K562 (cell line): ENCODE data around the gene SFXN3. TPM values are rescaled to one million over a fixed set of nuclear protein-coding genes. Genes with fewer than 3 reads are reported as not detected.

Experiments
- ATAC-seq: fragments of 200-7000 bp; cut with Tn5 transposase; 3 replicates; pipeline ENCODE4 v1.9.1; 2020; ENCODE audit warnings: moderate library complexity
- BruUV-seq: library from RNA; stranded (reverse); fragments of 400-500 nt; replicated peaks from 2 replicates; lab custom pipeline; 2021; lab: Mats Ljungman, UMichigan
- CTCF ChIA-PET: fragments of 300-600 bp; formaldehyde crosslinking; extraction: SDS; loops from one replicate; lab custom pipeline; 2021; ENCODE audit warnings: low intra/inter-chr PET ratio; lab: Yijun Ruan, JAX
- POLR2A ChIA-PET: fragments of 300-600, 350-650 bp; sonication (Branson Sonifier 250); formaldehyde crosslinking; extraction: SDS; loops from one replicate; lab custom pipeline; 2021; ENCODE audit warnings: antibody characterized with exemption, inconsistent platforms; lab: Yijun Ruan, JAX
- DNase-seq, 4 experiments: peaks; one replicate each; pipeline versions ENCODE4 v3.0.0 to v3.0.0-alpha.2; 2011 to 2018; ENCODE audit warnings: low spot score in 3 of 4, mixed read lengths in 3 of 4; ENCODE audit errors: extremely low read depth in 1 of 4
- FAIRE-seq: peaks from 2 replicates; lab custom pipeline; 2011; peaks lifted over from hg19 to GRCh38; lab: Jason Lieb, UNC
- H2AFZ ChIP-seq: 2 replicates; pipeline ENCODE4 v1.6.0; 2011; ENCODE audit warnings: low read depth, low read length, control low read depth, inconsistent platforms
- H3K27ac ChIP-seq: fragments of 200-600 bp; 3 replicates; pipeline ENCODE4 v1.8.0; 2011; ENCODE audit warnings: low read depth, mild to moderate bottlenecking, control low read depth, inconsistent platforms, low read length, moderate library complexity, mixed read lengths; ENCODE audit errors: extremely low read depth
- H3K27me3 ChIP-seq, 2 experiments: fragments of 300-600 bp in 1 of 2; 2 replicates in 1 of 2; 3 replicates in 1 of 2; pipeline versions ENCODE4 v1.6.0 to v1.8.0; 2011; ENCODE audit warnings: inconsistent platforms in 2 of 2, low read length in 2 of 2, mild to moderate bottlenecking in 1 of 2, mixed read lengths in 1 of 2, moderate library complexity in 1 of 2; ENCODE audit not compliant: control insufficient read depth in 2 of 2, insufficient read depth in 2 of 2
- H3K36me3 ChIP-seq: fragments of 300-600 bp; 3 replicates; pipeline ENCODE4 v1.8.0; 2011; ENCODE audit warnings: mild to moderate bottlenecking, low read length, inconsistent platforms; ENCODE audit not compliant: control insufficient read depth, insufficient read depth
- H3K4me1 ChIP-seq, 2 experiments: fragments of 200-600 bp in 1 of 2; replicated peaks in 1 of 2; 2 replicates in 1 of 2; 3 replicates in 1 of 2; pipeline versions ENCODE4 v1.5.1 to v1.8.0; 2011; ENCODE audit warnings: inconsistent platforms in 2 of 2, low read length in 2 of 2, mild to moderate bottlenecking in 1 of 2, mixed read lengths in 1 of 2, moderate library complexity in 1 of 2; ENCODE audit not compliant: control insufficient read depth in 2 of 2, insufficient read depth in 2 of 2
- H3K4me2 ChIP-seq: 2 replicates; pipeline ENCODE4 v1.6.1; 2011; ENCODE audit warnings: low read length, control low read depth, inconsistent platforms, mixed read lengths; ENCODE audit not compliant: insufficient read depth
- H3K4me3 ChIP-seq: fragments of 200-600 bp; sonication (generic), shearing (Covaris generic); 2 replicates; pipeline ENCODE4 v1.5.1; 2016; ENCODE audit warnings: control low read depth, inconsistent platforms
- H3K79me2 ChIP-seq: fragments of 200-600 bp; 3 replicates; pipeline ENCODE4 v1.8.0; 2011; ENCODE audit warnings: low read length, inconsistent platforms; ENCODE audit not compliant: control insufficient read depth, insufficient read depth
- H3K9ac ChIP-seq, 2 experiments: 2 replicates each; pipeline versions ENCODE4 v1.6.0 to v1.6.1; 2011; ENCODE audit warnings: low read depth in 2 of 2, low read length in 2 of 2, control low read depth in 1 of 2, inconsistent platforms in 1 of 2, mild to moderate bottlenecking in 1 of 2, mixed read lengths in 1 of 2; ENCODE audit not compliant: insufficient read depth in 1 of 2
- H3K9me1 ChIP-seq: one replicate; pipeline ENCODE4 v1.6.0; 2011; ENCODE audit warnings: inconsistent platforms, mild to moderate bottlenecking, low read length, moderate library complexity; ENCODE audit not compliant: control insufficient read depth, insufficient read depth
- H3K9me3 ChIP-seq: replicated peaks from 2 replicates; pipeline ENCODE4 v1.5.1; 2011; ENCODE audit warnings: low read depth, low read length, inconsistent platforms; ENCODE audit not compliant: control insufficient read depth, insufficient read depth
- H4K20me1 ChIP-seq: replicated peaks from 2 replicates; pipeline ENCODE4 v1.6.1; 2011; ENCODE audit warnings: low read length, inconsistent platforms, mixed read lengths; ENCODE audit not compliant: control insufficient read depth, insufficient read depth
- ADNP ChIP-seq: fragments of 200-800 bp; sonication (Bioruptor generic); IDR thresholded peaks from 2 replicates; pipeline ENCODE4 v1.6.1; 2016; ENCODE audit warnings: missing genetic modification characterization, missing compliant biosample characterization
- SETDB1 ChIP-seq: IDR thresholded peaks from one replicate; pipeline ENCODE4 v1.6.1; 2012; ENCODE audit warnings: low read length, control low read depth, inconsistent platforms
- ZNF263 ChIP-seq: sonication (generic); formaldehyde crosslinking; IDR thresholded peaks from 2 replicates; pipeline ENCODE4 v1.8.0; 2022; ENCODE audit warnings: mild to moderate bottlenecking, missing genetic modification reagents, borderline replicate concordance
- ZNF551 ChIP-seq: fragments of 250-450 bp; sonication (Bioruptor Pico); IDR thresholded peaks from 2 replicates; pipeline ENCODE4 v1.5.0; 2021; ENCODE audit warnings: mild to moderate bottlenecking, moderate library complexity
- WGBS: fragments of 100-300 bp; shearing (Covaris generic); methylation state at CpG from one replicate; pipeline ENCODE4 v1.1.6; 2016; ENCODE audit warnings: low coverage, mixed read lengths; ENCODE audit not compliant: insufficient coverage; ENCODE audit errors: missing lambda C conversion rate; 5-methylcytosine and 5-hydroxymethylcytosine counted together
- in situ Hi-C: fragments of 300-500 bp; cut with MboI; formaldehyde crosslinking; loops from 4 replicates; pipeline ENCODE4 v1.15.0; 2018; ENCODE audit warnings: inconsistent platforms, mixed read lengths
- intact Hi-C: fragments of 100-400 bp; cut with micrococcal nuclease; formaldehyde crosslinking; loops from 2 replicates; pipeline ENCODE4 v1.14.2; 2022
- polyA plus RNA-seq, 8 experiments: library from polyadenylated mRNA; depleted of rRNA in 4 of 8; stranded (reverse) in 5 of 8; unstranded in 3 of 8; fragments of >200 nt; fragmentation: Nextera tagmentation in 2 of 8; fragmentation: Illumina TruSeq in 1 of 8; extraction: Ambion mirVana in 2 of 8; extraction: Trizol in 1 of 8; gene quantifications; 2 replicates each; pipeline versions ENCODE4 v1.2.1 to v1.2.3, GENCODE V29; 2011 to 2014; ENCODE audit warnings: inconsistent platforms in 1 of 8, missing spikeins in 1 of 8
- total RNA-seq, 7 experiments: library from RNA; depleted of rRNA in 6 of 7; stranded (reverse); fragments of >200 nt in 6 of 7; fragmentation: Illumina TruSeq in 2 of 7; extraction: Trizol in 2 of 7; gene quantifications; 2 replicates each; pipeline versions ENCODE4 v1.2.1 to v1.2.3, GENCODE V29; 2011 to 2021; ENCODE audit warnings: low replicate concordance in 1 of 7
- TF ChIP-seq, protein P1 (sequence below): fragments of 250-450 bp; sonication (Bioruptor Pico); IDR thresholded peaks from 2 replicates; pipeline ENCODE4 v1.8.0; 2021; ENCODE audit warnings: moderate library complexity, mild to moderate bottlenecking, inconsistent platforms
- TF ChIP-seq, protein P2 (sequence below): fragments of 250-450 bp; sonication (Bioruptor Pico); IDR thresholded peaks from 2 replicates; pipeline ENCODE4 v1.4.0; 2020; ENCODE audit warnings: borderline replicate concordance
- TF ChIP-seq, protein P3 (sequence below): sonication (generic); formaldehyde crosslinking; IDR thresholded peaks from 2 replicates; pipeline ENCODE4 v1.8.1; 2023; ENCODE audit warnings: missing genetic modification reagents, mild to moderate bottlenecking, borderline replicate concordance

The SFXN3 gene
- total and polyA plus RNA-seq, 9 of the 15 experiments (the other 6 are each of a cell fraction or from before 2014, with no cell fraction given), result 0.24 to 4.6 (median 0.86) TPM

GRCh38 chr10:101019440-101019703 is 11.7 kb upstream of the SFXN3 start:
- BruUV-seq, result no TSS peak
- DNase-seq, result no peak
- POLR2A ChIA-PET, result interaction anchor here (0.7 to 1.0 kb wide), 2 partner anchors 11 to 150 kb away, joined by 3 to 6 read pairs; partner anchors contain the start of genes PDZD7 and SFXN3
- Histone ChIP-seq H3K4me2 (no peak overlapping the region; the same call in 1 of the 2 replicates), H3K79me2 (no peaks in the 10 kb centered on the region), H3K9ac (peak overlapping the region in 1 of 2 experiments; percentile 82; a peak in 1 of 4 replicates), H3K27ac (no peak overlapping the region)
- 22% methylated on average over 2 of the region's 2 CpGs for WGBS
- in situ Hi-C loops, result loop anchor here (10.0 kb wide), 1 partner anchor 465 kb away; no protein-coding TSS in a partner anchor
- TF ChIP-seq, protein P1, sequence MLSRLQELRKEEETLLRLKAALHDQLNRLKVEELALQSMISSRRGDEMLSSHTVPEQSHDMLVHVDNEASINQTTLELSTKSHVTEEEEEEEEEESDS (CRISPR knock-in tag), result no peak
- no peak for TF ChIP-seq ZNF551 (CRISPR knock-in tag)
- TF ChIP-seq, protein P2, sequence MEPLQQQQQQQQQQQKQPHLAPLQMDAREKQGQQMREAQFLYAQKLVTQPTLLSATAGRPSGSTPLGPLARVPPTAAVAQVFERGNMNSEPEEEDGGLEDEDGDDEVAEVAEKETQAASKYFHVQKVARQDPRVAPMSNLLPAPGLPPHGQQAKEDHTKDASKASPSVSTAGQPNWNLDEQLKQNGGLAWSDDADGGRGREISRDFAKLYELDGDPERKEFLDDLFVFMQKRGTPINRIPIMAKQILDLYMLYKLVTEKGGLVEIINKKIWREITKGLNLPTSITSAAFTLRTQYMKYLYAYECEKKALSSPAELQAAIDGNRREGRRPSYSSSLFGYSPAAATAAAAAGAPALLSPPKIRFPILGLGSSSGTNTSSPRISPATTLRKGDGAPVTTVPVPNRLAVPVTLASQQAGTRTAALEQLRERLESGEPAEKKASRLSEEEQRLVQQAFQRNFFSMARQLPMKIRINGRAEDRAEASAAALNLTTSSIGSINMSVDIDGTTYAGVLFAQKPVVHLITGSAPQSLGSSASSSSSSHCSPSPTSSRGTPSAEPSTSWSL, result no peak
- TF ChIP-seq ZNF263, result peak; percentile 71; the same call in 1 of the 2 replicates
- no peak for TF ChIP-seq ADNP (tag)
- TF ChIP-seq, protein P3, sequence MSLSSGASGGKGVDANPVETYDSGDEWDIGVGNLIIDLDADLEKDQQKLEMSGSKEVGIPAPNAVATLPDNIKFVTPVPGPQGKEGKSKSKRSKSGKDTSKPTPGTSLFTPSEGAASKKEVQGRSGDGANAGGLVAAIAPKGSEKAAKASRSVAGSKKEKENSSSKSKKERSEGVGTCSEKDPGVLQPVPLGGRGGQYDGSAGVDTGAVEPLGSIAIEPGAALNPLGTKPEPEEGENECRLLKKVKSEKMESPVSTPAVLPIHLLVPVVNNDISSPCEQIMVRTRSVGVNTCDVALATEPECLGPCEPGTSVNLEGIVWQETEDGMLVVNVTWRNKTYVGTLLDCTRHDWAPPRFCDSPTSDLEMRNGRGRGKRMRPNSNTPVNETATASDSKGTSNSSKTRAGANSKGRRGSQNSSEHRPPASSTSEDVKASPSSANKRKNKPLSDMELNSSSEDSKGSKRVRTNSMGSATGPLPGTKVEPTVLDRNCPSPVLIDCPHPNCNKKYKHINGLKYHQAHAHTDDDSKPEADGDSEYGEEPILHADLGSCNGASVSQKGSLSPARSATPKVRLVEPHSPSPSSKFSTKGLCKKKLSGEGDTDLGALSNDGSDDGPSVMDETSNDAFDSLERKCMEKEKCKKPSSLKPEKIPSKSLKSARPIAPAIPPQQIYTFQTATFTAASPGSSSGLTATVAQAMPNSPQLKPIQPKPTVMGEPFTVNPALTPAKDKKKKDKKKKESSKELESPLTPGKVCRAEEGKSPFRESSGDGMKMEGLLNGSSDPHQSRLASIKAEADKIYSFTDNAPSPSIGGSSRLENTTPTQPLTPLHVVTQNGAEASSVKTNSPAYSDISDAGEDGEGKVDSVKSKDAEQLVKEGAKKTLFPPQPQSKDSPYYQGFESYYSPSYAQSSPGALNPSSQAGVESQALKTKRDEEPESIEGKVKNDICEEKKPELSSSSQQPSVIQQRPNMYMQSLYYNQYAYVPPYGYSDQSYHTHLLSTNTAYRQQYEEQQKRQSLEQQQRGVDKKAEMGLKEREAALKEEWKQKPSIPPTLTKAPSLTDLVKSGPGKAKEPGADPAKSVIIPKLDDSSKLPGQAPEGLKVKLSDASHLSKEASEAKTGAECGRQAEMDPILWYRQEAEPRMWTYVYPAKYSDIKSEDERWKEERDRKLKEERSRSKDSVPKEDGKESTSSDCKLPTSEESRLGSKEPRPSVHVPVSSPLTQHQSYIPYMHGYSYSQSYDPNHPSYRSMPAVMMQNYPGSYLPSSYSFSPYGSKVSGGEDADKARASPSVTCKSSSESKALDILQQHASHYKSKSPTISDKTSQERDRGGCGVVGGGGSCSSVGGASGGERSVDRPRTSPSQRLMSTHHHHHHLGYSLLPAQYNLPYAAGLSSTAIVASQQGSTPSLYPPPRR, result no peak
- TF ChIP-seq SETDB1, result no peak
- TF ChIP-seq, all 486 proteins: peak for 1
- Histone ChIP-seq H4K20me1 (no peaks in the 10 kb centered on the region), H2AFZ (no peak overlapping the region), H3K9me3 (no peaks in the 10 kb centered on the region), H3K27me3 (no peaks in the 10 kb centered on the region), H3K36me3 (no peaks in the 10 kb centered on the region), H3K4me1 (peaks cover 0 to 13% of the 10 kb centered on the region in 2 experiments; a peak in 3 of 5 replicates), H3K4me3 (no peak overlapping the region), H3K9me1 (no peaks in the 10 kb centered on the region)
- intact Hi-C loops, result loop anchor here (10.0 kb wide), 1 partner anchor 45 kb away; the partner anchor contains the start of gene KAZALD1
- ATAC-seq (no peak), FAIRE-seq (no peak)
- CTCF ChIA-PET, result interaction anchor here (1.1 to 1.7 kb wide), 2 partner anchors 48 to 127 kb away, joined by 3 to 18 read pairs; no protein-coding TSS in a partner anchor
